NCI-H187 treated with DMSO at 0.1 percent for 48 hours (cell line): Measurements from ENCODE around the gene TBC1D22A.

ENCODE experiments used
- DNase-seq: peaks from one replicate; lab custom pipeline; 2025; lab: John Stamatoyannopoulos, UW

The TBC1D22A gene

GRCh38 chr22:46753360-46753759, 9.1 kb upstream of the TBC1D22A start:
- no peak for DNase-seq

- no peak for DNase-seq
These were observed 8.7 kb upstream of the TBC1D22A start for GRCh38 chr22:46753761-46754109.

GRCh38 chr22:46754110-46754799, 8.2 kb upstream of the TBC1D22A start:
- no peak for DNase-seq

- no peak for DNase-seq
These were observed 7.6 kb upstream of the TBC1D22A start for GRCh38 chr22:46754826-46755225.

GRCh38 chr22:46755525-46755924, 6.9 kb upstream of the TBC1D22A start:
- DNase-seq, result no peak

GRCh38 chr22:46756097-46756496, 6.4 kb upstream of the TBC1D22A start:
- DNase-seq, result no peak

GRCh38 chr22:46757104-46757503, 5.3 kb upstream of the TBC1D22A start:
- DNase-seq, result no peak

- DNase-seq, result no peak
These were observed 4.3 kb upstream of the TBC1D22A start for GRCh38 chr22:46758121-46758520.

GRCh38 chr22:46758867-46759290, 3.6 kb upstream of the TBC1D22A start:
- DNase-seq, result no peak

GRCh38 chr22:46761017-46761416, 1.4 kb upstream of the TBC1D22A start:
- DNase-seq, result no peak

- DNase-seq, result no peak
These were observed 762 bp upstream of the TBC1D22A start for GRCh38 chr22:46761539-46762237.

- no peak for DNase-seq
These were observed 728 bp downstream of the TBC1D22A start for GRCh38 chr22:46763051-46763705.

- no peak for DNase-seq
These were observed 1.8 kb downstream of the TBC1D22A start for GRCh38 chr22:46764140-46764680.

GRCh38 chr22:46764779-46765485, 2.5 kb downstream of the TBC1D22A start:
- no peak for DNase-seq

- DNase-seq, result no peak
These were observed 4.2 kb downstream of the TBC1D22A start for GRCh38 chr22:46766611-46767010.

GRCh38 chr22:46767249-46767985, 5.0 kb downstream of the TBC1D22A start:
- DNase-seq, result no peak

GRCh38 chr22:46769191-46769675, 6.8 kb downstream of the TBC1D22A start:
- DNase-seq, result no peak

GRCh38 chr22:46769706-46770105, 7.3 kb downstream of the TBC1D22A start:
- DNase-seq, result no peak

GRCh38 chr22:46770151-46770641, 7.7 kb downstream of the TBC1D22A start:
- no peak for DNase-seq

GRCh38 chr22:46770726-46771125, 8.3 kb downstream of the TBC1D22A start:
- no peak for DNase-seq

- DNase-seq, result no peak
These were observed 10.6 kb downstream of the TBC1D22A start for GRCh38 chr22:46773076-46773475.
